HG03520 (cell line): ENCODE measurements around the gene ELMO1.
A peak's percentile ranks its signal among the peaks of the same experiment; 100 is the strongest.

ENCODE experiments used
- ATAC-seq: cut with Tn5 transposase; IDR thresholded peaks from one replicate; pipeline ENCODE4 v1.9.1; 2021; ENCODE audit warnings: mild to moderate bottlenecking, moderate library complexity; ENCODE audit not compliant: unreplicated experiment

The ELMO1 gene

DNA sequence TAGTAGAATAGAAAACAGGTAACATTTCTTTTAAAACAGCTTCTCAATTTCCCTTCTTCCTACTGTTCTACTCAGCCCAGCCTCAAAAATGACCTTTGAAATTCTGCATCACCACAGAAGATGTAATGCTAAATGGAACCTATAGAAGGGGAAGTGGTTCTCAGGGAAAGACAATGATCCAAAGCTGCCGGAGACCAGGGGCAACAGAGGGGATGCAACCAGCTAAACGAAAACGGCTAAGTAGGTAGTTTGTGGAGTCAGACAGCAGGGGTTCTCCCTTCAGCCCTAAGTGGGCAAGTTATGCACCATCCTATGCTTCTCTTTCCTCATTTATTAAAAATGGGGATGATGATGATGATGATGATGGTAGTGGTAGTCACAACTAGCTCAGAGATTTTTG lies 214.3 kb downstream of the ELMO1 start:
- ATAC-seq: no peak

DNA sequence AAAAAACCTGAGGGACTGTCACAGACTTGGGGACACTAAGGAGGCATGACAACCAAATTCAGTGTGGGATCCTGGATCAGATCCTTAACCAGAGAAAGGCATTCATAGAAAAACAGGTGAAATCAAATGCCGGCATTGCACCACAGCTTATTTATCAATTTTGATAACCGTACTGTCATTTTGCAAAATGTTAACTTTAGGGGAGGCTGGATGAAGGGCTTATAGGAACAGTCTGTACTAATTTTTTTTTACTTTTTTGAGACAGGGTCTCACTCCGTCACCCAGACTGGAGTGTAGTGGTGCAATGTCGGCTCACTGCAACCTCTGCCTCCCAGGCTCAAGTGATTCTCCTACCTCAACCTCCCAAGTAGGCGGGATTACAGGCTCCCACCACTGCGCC lies 217.1 kb downstream of the ELMO1 start:
- no peak for ATAC-seq

DNA sequence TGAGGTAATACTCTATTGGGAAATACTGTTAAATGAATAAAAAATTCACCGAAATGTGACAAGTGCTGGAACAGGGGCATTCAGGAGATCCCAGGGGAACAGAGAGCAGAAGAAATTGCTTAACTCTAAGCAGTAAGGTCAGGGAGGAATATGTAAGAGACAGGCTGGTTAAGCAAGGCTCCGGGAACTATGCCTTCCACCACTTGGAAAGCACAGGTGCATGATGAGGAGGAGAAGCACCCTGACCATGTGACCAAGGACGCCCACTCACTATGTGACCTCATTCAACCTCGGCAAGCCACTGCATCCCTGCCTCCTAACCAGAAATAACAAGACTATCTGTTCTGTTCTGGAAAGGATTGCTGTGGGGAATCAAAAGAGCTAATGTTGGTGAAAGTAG lies 218.4 kb downstream of the ELMO1 start:
- ATAC-seq: no peak

DNA sequence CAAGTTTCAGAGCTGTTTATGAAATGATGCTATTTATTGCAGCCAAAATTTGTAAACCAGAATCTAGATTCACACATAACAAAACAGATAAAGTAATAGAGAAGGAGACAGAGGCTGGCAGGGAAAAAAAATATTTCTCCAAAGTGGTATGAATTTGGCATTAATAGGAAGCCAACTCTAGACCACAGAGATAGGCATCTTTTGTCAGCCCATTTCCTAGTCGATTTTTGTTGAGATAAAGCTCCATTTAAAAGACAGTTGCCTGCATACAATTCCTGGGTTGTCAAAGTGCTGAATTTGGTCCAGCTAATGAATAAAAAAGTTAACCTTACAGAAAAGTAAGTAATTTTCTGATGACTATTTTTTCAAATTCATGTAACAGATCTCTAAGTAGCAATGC lies 219.3 kb downstream of the ELMO1 start:
- no peak for ATAC-seq

DNA sequence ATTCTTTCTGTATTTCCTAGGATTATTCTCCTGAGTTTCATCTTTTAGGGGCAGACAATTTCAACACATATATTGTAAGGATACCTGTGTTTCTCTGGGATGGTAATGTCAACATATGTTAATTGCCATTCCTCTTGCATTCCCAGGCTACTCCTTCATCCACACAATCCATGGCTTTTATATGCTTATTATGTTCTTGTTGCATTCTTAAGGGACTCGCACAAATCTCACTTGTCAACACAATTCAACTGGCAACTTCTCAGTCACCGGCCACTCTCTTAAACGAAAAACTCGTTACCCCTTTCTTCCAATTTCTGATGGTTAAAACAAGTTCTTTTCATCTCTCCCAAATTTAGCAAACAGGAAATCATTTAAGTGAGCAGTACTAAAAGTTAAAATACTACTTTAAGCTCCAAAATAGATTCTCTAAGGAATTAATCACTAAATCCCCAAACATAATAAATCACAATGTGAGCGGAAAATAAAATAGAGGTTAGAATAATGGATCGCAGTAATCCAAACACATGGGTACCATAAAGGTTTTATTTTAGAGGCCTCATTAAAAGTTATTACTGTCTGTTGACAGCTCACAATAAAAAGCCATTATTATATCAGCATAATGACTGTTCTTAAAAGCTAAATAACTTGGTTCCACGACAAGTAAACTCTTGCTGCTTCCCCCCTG lies 223.2 kb downstream of the ELMO1 start:
- no peak for ATAC-seq

DNA sequence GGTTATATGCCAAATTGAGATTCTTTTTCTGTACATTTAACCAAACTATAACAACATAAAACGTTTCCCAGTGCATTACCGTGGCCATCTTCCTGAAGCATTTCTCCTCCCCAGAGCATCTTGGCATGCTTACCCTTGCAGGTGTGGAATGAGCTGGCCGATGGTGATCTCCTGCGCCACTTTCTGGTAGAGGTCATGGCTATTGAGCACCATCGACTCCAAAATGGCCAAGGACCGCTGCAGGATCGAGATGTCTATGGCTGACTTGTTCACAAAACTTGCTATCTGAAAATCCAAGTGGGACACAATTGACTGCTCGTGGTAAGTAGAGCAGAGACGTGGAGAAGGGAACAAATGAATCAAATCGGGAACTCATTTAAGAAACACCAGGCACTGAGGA lies 223.9 kb downstream of the ELMO1 start:
- ATAC-seq: no peak

DNA sequence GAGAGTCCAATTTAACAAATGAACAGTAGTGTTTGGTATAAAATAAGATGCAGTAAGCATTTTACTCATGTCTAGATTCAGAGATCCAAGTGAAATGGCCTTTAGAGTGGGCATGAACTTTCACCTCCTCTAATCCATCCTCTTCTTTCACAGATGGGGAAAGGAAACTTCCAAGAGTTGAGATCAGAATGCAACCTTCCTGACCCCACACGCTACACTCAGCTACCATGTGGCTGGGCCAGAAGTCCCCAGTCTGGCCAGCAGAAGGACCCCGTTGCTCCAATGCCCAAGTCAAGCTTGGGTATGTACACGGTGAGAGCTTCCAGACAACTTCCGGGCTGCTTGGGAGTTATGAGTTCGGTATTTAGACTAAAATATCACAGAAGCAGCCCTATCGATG lies 228.0 kb downstream of the ELMO1 start:
- no peak for ATAC-seq

DNA sequence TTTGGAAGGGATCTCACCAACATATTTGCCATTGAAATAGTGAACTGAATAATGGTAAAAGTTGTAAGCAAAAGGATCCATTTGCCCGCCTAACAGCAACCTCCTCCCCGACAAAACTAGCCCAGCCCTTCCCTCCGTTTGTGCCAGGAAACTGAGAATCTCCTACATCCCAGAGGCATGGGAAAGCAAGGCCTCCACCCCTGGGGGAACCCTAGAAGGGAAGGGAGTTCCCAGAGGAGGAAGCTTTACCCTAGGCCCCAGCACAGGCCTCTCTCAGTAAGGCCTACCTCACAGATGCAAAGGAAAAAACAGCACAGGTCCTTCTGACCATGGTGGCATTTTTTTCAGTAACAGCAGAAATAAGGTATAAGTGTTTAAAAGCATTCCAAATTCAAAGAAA lies 229.7 kb downstream of the ELMO1 start:
- no peak for ATAC-seq

DNA sequence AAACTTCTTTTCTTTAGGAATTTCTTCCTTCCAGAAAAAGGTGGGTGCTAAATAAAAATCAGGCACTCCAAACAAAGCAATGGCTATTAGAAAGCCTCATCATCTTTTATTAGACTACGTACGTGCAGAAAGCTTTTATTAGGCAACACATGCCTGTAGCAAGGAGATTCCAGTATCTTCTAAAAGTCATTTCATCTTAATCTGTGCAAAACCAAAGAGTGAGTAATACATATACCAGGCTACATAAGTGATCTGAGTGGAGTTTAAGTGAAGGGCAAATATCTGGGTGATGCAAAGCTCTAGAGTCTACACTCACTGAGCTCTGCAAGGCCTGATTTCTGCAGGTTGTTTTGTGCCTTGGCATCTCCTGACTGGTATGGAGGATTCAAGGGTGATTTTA lies 231.7 kb downstream of the ELMO1 start:
- ATAC-seq: no peak

DNA sequence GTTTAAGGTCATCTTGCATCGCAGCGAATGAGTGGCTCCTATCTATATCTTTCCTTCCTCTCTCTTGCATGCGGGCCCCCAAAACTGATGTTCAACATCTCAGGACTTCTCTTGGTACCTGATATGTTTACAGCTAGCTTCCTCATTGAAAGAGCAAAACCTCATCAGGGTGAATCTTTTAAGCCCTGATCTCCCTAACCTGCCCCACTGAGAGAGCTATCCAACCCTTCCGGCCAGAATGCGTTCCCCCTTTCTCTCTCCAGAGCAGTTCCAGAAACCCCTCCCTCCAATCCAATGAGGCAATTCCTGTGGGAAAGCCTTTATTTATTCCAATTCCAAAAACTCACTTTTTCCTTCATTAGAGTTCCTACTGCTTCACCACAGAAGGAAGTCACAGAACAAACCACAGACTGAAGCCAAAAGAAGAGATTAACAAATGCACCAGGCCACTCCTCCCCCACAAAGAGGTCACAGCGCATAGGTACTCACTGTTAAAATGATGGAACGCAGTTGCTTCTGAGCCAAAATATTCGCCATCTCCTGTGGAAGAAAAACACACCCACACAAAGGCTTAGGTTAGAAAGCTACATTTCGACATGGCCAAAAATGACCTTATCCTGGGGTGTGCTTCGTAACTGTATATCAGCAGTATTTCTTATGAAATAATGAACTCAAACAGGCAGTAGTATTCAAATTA lies 232.4 kb downstream of the ELMO1 start:
- ATAC-seq: no peak

DNA sequence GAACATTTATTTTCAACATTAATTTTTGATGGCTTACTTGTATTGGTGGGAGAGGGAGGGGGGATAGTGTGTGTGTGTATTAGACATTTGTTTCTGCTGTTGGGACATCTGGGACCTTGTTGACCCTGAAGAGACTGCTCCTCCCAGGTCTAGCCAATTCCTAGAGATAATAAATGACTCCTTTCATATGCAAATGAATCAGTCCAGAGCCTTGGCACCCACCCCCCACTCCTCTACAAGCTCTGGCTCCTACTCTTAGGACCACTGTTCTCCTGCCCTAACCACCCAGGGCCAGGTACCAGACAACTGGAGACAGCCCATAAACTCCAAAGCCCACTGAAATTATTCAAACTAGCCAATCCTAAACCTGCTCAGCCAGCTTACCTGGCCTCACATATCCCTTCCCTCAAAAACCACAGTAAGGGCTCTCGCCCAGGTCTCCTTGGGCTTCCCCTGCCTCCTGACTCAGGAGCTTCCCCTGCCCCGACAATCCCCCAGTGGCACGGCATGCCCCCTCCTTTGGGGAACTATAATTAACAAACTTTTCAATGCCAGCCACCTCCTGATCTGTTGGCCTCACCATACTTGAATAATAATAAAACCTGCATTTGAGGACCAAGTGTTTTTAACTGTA lies 233.3 kb downstream of the ELMO1 start:
- ATAC-seq: no peak

DNA sequence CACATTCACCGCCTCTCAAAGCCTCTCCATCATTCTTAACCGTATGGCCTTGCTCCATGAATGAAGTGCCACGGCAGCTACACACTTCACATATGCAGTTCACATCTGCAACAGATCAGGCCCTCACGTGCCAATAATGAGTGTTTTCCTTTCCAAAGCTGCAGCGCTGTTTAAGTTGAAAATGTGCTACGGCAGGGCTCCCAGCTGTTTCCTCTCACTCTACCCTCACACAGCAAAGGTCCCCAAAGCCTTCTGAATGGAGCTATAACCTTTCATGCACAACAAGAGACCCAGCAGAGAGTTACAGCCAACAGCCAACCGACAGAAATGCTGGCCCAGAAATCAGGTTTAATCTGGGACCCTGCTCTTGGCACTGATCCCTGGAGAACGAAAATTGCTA lies 236.1 kb downstream of the ELMO1 start:
- no peak for ATAC-seq

DNA sequence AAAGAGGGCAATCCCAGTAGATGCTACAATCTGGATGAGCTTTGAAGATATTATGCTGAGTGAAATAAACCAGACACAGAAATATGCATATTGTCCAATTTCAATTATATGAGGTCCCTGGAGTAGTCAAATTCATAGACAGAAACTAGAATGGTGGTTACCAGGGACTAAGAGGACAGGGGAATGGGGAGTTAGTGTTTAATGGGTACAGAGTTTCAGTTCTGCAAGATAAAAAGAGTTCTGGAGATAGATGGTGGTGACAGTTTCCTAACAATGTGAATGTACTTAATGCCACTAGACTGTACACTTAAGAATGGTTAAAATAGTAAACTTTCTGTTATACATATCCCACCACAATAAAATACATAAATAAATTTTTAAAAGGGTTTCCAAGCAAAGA lies 236.6 kb downstream of the ELMO1 start:
- ATAC-seq: no peak

DNA sequence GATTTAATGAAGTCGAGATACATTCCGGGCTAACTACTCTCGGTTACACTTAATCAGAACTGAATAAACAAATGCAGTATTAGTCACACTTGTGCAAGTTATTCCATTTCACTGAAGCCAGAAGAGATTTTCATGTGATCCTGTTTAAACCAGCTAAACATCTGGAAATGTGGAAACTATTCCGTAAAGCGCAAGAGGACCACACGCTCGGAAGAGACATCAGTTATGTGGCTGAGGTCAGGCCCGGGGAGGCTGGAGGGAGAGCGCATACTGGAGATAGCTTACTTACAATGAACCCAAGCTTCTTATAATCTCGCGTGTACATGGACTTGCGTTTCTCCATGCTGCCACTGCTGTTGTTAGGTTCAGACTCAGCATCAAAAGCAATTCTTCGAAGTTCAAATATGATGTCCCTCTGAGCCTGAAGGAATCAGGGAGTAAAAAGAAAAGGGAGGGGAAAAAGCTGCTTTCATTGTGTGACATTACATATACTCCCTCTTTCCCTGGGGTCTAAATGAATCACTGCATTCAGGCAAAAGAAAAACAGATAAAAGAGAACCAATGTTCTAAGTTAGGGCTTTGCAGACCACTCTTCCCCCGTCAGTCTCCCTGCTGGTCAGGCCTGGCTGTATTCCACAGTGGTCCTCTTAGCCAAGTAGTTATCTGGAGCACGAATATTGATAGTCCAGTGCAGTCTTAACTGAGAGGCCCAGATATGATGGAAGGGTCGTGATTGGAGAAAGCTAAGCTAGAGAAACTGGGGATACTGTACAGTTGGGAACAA lies 237.4 kb downstream of the ELMO1 start:
- no peak for ATAC-seq

DNA sequence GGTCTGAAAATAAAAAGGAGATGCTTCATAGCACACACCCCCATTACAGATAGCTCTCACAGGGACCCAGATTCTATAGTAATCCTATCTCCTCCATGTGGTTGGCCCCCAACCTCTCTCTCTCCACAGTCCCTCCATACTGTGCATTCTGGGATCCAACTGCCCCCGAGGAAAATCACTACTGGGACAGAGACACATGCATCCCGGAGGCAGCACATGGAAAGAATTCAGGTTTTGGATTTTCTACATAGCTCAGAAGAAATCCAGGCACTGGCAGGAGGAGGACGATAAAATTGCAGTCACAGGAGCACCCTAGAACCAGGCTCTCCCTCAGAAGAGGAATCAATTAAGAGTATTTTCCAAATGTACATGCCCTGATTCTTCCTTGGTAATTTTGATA lies 239.5 kb downstream of the ELMO1 start:
- no peak for ATAC-seq

DNA sequence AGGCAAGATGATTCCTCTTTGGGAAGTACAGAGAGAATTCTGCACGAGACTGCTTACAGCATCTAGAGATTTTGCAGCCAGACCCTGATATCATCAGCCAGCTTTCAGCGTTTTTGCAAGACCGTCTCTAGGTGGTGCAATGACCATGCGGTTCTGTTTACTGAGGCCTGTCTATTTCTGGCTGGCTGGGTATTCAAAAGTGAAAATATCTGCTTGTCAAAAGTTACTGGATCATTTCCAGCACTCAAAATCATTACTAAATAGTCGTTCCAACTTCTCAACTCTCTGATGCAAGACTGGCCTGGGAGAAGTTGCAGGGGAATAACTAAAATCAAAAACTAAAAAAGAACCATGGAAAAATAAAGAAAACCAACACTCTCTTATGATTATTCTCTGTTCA lies 240.1 kb downstream of the ELMO1 start:
- peak; percentile 76 for ATAC-seq

DNA sequence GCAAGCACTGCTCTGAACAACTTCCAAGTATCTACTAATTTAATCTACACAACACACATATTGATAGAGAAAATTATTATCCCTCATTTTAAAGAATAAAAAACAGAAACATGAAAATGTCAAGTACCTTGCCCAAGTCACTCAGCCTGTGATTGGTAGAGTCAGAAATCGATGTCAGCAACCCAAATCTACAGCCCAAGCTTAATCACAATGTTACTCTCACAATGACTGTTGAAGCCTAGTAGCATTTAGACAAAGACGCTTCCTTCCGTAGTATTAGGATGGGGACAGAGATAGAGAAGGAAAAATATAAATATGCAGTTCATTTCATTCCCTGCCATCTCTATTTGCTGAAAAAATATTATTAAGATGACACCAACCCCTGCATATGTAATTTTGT lies 242.5 kb downstream of the ELMO1 start:
- ATAC-seq: no peak

DNA sequence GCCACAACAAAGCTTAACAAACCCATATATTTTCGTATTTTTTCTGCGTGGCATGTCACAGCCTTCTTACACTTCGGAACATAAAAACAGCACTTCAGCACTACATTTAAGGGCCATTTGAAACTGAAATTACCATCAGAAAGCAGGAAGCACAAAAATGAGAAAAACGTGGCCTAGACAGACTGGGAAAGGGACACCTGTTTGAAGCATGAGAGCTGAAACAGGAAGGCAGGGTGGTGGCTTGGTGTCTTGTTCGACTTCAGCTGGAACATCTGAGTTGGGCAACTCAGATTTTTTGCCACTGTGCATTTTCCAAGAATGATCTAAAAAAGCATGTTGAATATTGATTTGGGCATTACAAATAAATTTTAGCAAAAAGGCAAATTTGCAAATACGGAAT lies 243.2 kb downstream of the ELMO1 start:
- no peak for ATAC-seq

DNA sequence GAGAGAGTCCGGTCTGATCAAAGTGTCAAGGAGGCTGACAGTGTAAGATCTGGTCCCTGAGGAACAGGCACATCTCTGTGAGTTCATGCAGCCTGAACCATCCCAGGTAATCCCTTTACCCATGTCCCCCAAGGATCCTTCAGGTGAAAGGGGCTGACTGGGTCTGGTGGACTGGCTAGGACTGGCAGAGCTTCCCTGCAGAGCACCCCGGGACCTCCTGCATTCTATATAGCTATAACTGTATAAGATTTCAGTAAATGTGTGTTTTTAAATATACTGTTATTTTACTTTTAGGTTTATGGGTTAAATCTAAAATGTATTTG lies 246.8 kb downstream of the ELMO1 start:
- ATAC-seq: no peak

DNA sequence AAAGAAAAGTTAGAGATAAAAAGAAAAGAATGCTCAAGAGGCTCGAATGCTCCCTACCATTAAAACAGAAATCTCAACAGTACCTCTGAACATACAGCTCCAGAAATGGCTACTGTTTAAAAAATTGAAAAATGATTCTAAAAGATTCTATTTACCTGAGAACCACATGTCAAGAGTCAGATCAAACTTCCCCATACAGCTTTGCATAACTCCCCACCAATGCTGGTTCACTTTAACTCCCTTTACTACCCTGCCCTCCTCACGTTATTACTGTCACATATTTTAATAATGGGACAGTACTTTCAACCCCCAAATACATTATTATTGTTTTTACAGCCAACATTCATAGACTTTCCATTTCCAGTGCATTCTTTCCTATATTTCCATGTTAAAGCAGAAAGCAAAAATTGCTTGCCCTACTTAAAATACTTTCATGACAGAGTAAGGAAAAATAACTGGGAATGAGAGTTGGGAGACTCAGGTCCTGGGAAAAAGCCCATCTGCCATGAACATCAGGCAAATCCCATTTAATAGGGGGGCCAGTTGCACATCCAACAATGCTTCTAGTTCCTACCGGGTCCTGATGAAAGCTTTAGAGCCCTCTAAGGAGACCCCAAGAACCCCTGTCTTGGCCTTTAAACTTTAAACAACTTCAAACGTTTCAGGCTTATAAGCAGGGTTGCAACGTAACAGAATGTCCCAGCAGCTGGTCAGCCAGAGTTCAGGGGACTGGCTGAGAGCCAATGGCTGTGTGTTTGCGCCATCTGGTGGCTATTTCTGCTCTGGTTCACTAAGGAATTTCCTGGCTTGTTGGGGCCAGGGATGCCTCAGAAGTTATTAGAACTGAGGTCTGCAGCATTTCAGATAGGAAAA lies 247.4 kb downstream of the ELMO1 start:
- ATAC-seq: no peak
